Measurements from ENCODE around the gene GUCA2B.

- TF ChIP-seq, protein P1, sequence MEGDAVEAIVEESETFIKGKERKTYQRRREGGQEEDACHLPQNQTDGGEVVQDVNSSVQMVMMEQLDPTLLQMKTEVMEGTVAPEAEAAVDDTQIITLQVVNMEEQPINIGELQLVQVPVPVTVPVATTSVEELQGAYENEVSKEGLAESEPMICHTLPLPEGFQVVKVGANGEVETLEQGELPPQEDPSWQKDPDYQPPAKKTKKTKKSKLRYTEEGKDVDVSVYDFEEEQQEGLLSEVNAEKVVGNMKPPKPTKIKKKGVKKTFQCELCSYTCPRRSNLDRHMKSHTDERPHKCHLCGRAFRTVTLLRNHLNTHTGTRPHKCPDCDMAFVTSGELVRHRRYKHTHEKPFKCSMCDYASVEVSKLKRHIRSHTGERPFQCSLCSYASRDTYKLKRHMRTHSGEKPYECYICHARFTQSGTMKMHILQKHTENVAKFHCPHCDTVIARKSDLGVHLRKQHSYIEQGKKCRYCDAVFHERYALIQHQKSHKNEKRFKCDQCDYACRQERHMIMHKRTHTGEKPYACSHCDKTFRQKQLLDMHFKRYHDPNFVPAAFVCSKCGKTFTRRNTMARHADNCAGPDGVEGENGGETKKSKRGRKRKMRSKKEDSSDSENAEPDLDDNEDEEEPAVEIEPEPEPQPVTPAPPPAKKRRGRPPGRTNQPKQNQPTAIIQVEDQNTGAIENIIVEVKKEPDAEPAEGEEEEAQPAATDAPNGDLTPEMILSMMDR (conservative IDR thresholded peaks at IDR 0.05 in 1 of 2, IDR thresholded peaks at IDR 0.05 in 1 of 2; ENCODE audit: extremely low read depth in 1 of 2, insufficient read depth in 1 of 2, low read depth in 1 of 2, low read length in 2 of 2): no peak
- no peak for TF ChIP-seq EZH2 (IDR thresholded peaks at IDR 0.05; ENCODE audit: borderline replicate concordance, low read length)
These were observed 26.7 kb downstream of the GUCA2B start for GRCh38 chr1:42179900-42180329.
